Measurements from ENCODE around the gene GAS7. TPM values are rescaled to one million over a fixed set of nuclear protein-coding genes. Genes with fewer than 3 reads are reported as not detected.

Gene GAS7
- total and polyA plus RNA-seq, 2 donors (not counting 1 experiment from before 2014, with no cell fraction given) = 3.4 to 13.6 TPM

GRCh38 chr17:9974448-9975381, 223.7 kb downstream of the GAS7 start:
- Histone ChIP-seq H3K79me2 (ENCODE audit: control insufficient read depth, insufficient read depth, low read length) (no peaks in the 10 kb centered on the region), H3K4me2 (replicated peaks; ENCODE audit: low read depth, low read length, poor library complexity, severe bottlenecking) (no peak overlapping the region), H3K27me3 (replicated peaks in 1 of 4; ENCODE audit: control extremely low read depth in 1 of 4, control insufficient read depth in 3 of 4, insufficient read depth in 4 of 4, low read length in 3 of 4) (no peaks in the 10 kb centered on the region), H3K4me1 (ENCODE audit: control insufficient read depth in 2 of 2, insufficient read depth in 2 of 2, low read length in 2 of 2) (no peaks in the 10 kb centered on the region), H3K27ac (ENCODE audit: low read length in 2 of 2) (no peak overlapping the region), H3K9me3 (ENCODE audit: control extremely low read depth in 1 of 3, control insufficient read depth in 2 of 3, insufficient read depth in 1 of 3, low read length in 2 of 3) (no peaks in the 10 kb centered on the region), H3K4me3 (ENCODE audit: control extremely low read depth in 1 of 5, extremely low read depth in 1 of 5, insufficient read depth in 1 of 5, low read depth in 2 of 5, low read length in 4 of 5) (no peak overlapping the region), H3K9ac (ENCODE audit: low read length) (no peak overlapping the region), H4K20me1 (ENCODE audit: control insufficient read depth, insufficient read depth, low read length, poor library complexity, severe bottlenecking) (no peaks in the 10 kb centered on the region), H2AFZ (ENCODE audit: insufficient read depth, low read depth, low read length, poor library complexity, severe bottlenecking) (no peak overlapping the region), H3K36me3 (replicated peaks in 1 of 2; ENCODE audit: control extremely low read depth in 1 of 2, control insufficient read depth in 1 of 2, extremely low read depth in 1 of 2, insufficient read depth in 2 of 2, low read length in 1 of 2) (no peaks in the 10 kb centered on the region)
- 91% methylated on average over 12 of the region's 16 CpGs for WGBS (ENCODE audit: insufficient coverage)
- DNase-seq = no peak
- no peak for ATAC-seq (ENCODE audit: low read depth)
- no peak for TF ChIP-seq EZH2 (IDR thresholded peaks at IDR 0.05; ENCODE audit: borderline replicate concordance, insufficient read depth, low read depth, low read length, poor library complexity, severe bottlenecking)
- TF ChIP-seq CTCF (IDR thresholded peaks at IDR 0.05) = no peak
- intact Hi-C loops (cut with micrococcal nuclease) = no loop called here
- ChIA-PET CTCF (interaction anchor here (0.5 to 0.9 kb wide), 3 partner anchors 9 to 252 kb away, joined by 3 read pairs; no protein-coding TSS in a partner anchor), POLR2A (no interaction called here)
- Mint-ChIP-seq H3K4me1 (no peaks in the 10 kb centered on the region), H3K4me3 (no peak overlapping the region), H3K9me3 (ENCODE audit: insufficient read depth) (no peaks in the 10 kb centered on the region), H3K27ac (no peak overlapping the region), H3K27me3 (no peaks in the 10 kb centered on the region)

Data from B cell (primary cell).